ENCODE results near the gene DPRX.

DNA sequence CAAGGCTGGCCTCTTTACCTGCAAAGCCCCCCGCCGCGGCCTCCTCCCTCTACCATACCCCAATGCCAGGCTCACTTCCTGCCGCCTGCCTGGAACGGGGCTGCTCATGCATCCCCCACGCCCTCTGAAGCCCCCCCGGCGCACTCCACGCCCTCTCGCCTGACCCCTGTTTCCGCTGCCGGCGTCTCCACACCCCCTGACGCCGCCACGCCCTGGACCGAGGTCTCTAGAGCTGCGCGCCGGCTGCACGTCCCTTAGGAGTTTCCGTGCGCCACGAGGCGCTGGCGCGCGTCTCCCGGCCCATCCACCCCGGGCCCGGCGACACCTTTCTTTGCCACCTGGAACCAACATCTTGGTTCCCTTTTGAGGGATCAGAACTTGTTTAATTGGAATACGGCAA, 16.0 kb downstream of the DPRX start:
- TF ChIP-seq, protein P1, sequence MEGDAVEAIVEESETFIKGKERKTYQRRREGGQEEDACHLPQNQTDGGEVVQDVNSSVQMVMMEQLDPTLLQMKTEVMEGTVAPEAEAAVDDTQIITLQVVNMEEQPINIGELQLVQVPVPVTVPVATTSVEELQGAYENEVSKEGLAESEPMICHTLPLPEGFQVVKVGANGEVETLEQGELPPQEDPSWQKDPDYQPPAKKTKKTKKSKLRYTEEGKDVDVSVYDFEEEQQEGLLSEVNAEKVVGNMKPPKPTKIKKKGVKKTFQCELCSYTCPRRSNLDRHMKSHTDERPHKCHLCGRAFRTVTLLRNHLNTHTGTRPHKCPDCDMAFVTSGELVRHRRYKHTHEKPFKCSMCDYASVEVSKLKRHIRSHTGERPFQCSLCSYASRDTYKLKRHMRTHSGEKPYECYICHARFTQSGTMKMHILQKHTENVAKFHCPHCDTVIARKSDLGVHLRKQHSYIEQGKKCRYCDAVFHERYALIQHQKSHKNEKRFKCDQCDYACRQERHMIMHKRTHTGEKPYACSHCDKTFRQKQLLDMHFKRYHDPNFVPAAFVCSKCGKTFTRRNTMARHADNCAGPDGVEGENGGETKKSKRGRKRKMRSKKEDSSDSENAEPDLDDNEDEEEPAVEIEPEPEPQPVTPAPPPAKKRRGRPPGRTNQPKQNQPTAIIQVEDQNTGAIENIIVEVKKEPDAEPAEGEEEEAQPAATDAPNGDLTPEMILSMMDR (IDR thresholded peaks at IDR 0.05), result no peak
- TF ChIP-seq POLR2A (IDR thresholded peaks at IDR 0.05), result no peak

All from thyroid gland (tissue), 4 donors.